ENCODE measurements around the gene LARGE1. TPM values are rescaled to one million over a fixed set of nuclear protein-coding genes. Genes with fewer than 3 reads are reported as not detected.

The LARGE1 gene
- total and polyA plus RNA-seq, 9 of the 15 experiments (the other 6 are each of a cell fraction or from before 2014, with no cell fraction given) = 0.01 to 0.66 (median 0.14) TPM; not detected in 2

GRCh38 chr22:33379836-33380235 is 540.4 kb downstream of the LARGE1 start:
- Histone ChIP-seq H3K79me2 (ENCODE audit: control insufficient read depth, insufficient read depth, low read length) (no peaks in the 10 kb centered on the region), H3K4me2 (ENCODE audit: insufficient read depth, low read length) (no peak overlapping the region), H3K9ac (ENCODE audit: insufficient read depth in 1 of 2, low read depth in 2 of 2, low read length in 2 of 2) (no peak overlapping the region), H3K9me3 (replicated peaks; ENCODE audit: control insufficient read depth, insufficient read depth, low read depth, low read length) (no peaks in the 10 kb centered on the region), H2AFZ (ENCODE audit: low read depth, low read length) (no peak overlapping the region), H3K9me1 (ENCODE audit: control insufficient read depth, insufficient read depth, low read length) (no peaks in the 10 kb centered on the region), H3K27me3 (ENCODE audit: control insufficient read depth in 2 of 2, insufficient read depth in 2 of 2, low read length in 2 of 2) (no peaks in the 10 kb centered on the region), H3K36me3 (ENCODE audit: control insufficient read depth, insufficient read depth, low read length) (no peaks in the 10 kb centered on the region), H3K4me1 (replicated peaks in 1 of 2; ENCODE audit: control insufficient read depth in 2 of 2, insufficient read depth in 2 of 2, low read length in 2 of 2) (no peaks in the 10 kb centered on the region), H3K27ac (ENCODE audit: extremely low read depth, low read depth, low read length) (no peak overlapping the region), H3K4me3 (no peak overlapping the region), H4K20me1 (replicated peaks; ENCODE audit: control insufficient read depth, insufficient read depth, low read length) (no peaks in the 10 kb centered on the region)
- FAIRE-seq (no peak), ATAC-seq (no peak), DNase-seq (ENCODE audit: extremely low read depth in 1 of 4, low spot score in 3 of 4) (no peak)
- no TSS peak for BruUV-seq (replicated peaks)
- whole genome bisulfite sequencing (ENCODE audit: insufficient coverage, low coverage, missing lambda C conversion rate) = 16% methylated on average over 2 of the region's 2 CpGs
- CTCF ChIA-PET (ENCODE audit: low intra/inter-chr PET ratio) = no interaction called here
- POLR2A ChIA-PET = no interaction called here
- intact Hi-C loops (cut with micrococcal nuclease) = no loop called here
- in situ Hi-C loops (cut with MboI) = no loop called here
- TF ChIP-seq ZNF740 (CRISPR knock-in tag; IDR thresholded peaks at IDR 0.05) (no peak), ZNF740 (tag; IDR thresholded peaks at IDR 0.05) (no peak), CHCHD3 (CRISPR knock-in tag; IDR thresholded peaks at IDR 0.05) (no peak), IRF9 (tag; IDR thresholded peaks at IDR 0.05) (no peak), TAL1 (IDR thresholded peaks at IDR 0.05) (no peak), GTF3C2 (IDR thresholded peaks at IDR 0.05; ENCODE audit: borderline replicate concordance, extremely low read depth, insufficient read length) (no peak), EP300 (IDR thresholded peaks at IDR 0.05; ENCODE audit: low read length) (no peak), E2F1 (CRISPR knock-in tag; IDR thresholded peaks at IDR 0.05) (no peak), ZFP1 (CRISPR knock-in tag; IDR thresholded peaks at IDR 0.05) (no peak), PPARD (CRISPR knock-in tag; IDR thresholded peaks at IDR 0.05) (no peak), ZNF551 (CRISPR knock-in tag; IDR thresholded peaks at IDR 0.05) (no peak), HINFP (tag; conservative IDR thresholded peaks at IDR 0.05; ENCODE audit: low read depth) (no peak), CTCFL (IDR thresholded peaks at IDR 0.05; ENCODE audit: borderline replicate concordance, insufficient read depth, low read depth, low read length, poor library complexity, severe bottlenecking) (no peak)

Measured in K562 (cell line).